Mucosa of rectum (tissue), 2 donors: ENCODE results near the gene MYH9.

Source experiments
- H3K27ac ChIP-seq, 2 donors: one replicate each; pipeline ENCODE4 v1.7.0; 2013; ENCODE audit warnings: inconsistent platforms in 2 of 2, low read depth in 2 of 2, low read length in 2 of 2
- H3K27me3 ChIP-seq, 2 donors: one replicate each; pipeline ENCODE4 v1.7.0; 2013; ENCODE audit warnings: low read length in 2 of 2; ENCODE audit not compliant: control insufficient read depth in 2 of 2, insufficient read depth in 2 of 2
- H3K36me3 ChIP-seq, 2 donors: one replicate each; pipeline ENCODE4 v1.7.0; 2013; ENCODE audit warnings: low read length in 2 of 2; ENCODE audit not compliant: control insufficient read depth in 2 of 2, insufficient read depth in 2 of 2
- H3K4me1 ChIP-seq, 2 donors: one replicate each; pipeline ENCODE4 v1.7.0; 2013; ENCODE audit warnings: low read length in 2 of 2, mild to moderate bottlenecking in 1 of 2; ENCODE audit not compliant: control insufficient read depth in 2 of 2, insufficient read depth in 2 of 2
- H3K4me3 ChIP-seq, 2 donors: one replicate each; pipeline ENCODE4 v1.7.0; 2013; ENCODE audit warnings: low read length in 2 of 2
- H3K9ac ChIP-seq, 2 donors: one replicate each; pipeline ENCODE4 v1.7.0; 2013; ENCODE audit warnings: low read length in 2 of 2, low read depth in 1 of 2, mild to moderate bottlenecking in 1 of 2
- H3K9me3 ChIP-seq, 2 donors: one replicate each; pipeline ENCODE4 v1.7.0; 2013; ENCODE audit warnings: low read length in 2 of 2; ENCODE audit not compliant: control insufficient read depth in 2 of 2
- donor health status: healthy.
- donor health status: Normal muscosa, but diverticular disease.

The MYH9 gene

DNA sequence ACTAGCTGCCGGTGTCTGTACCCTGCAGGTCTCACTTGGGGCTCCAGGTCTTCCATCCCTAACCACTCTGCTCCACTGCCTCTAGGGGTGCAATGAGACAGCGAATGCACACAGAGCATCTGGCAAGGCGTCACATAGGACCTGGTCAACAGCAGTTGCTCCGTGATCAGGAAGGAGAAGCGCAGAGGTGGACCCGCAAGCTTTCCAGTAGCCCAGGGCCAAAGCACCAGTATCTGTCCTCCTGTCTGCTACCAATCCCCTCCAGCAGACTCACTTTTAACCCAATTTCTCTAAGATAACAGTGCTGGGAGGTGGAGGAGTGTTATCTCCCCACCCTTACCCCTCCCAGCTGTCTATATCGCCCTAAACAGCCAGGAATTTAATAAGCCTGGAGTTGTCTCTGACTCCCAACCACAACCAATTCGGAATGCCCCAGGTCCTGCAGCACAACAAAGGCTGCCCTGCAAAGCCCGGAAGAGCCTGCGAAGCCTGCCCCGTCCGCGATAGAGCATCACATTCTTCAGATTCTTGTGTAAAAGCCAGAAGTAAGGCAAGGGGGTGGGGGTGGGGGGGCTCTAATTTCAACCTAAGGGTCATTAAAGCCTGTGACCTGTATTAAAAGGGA lies 19.3 kb downstream of the MYH9 start:
- Histone ChIP-seq H3K27ac (peak overlapping the region; percentile 95 to 97), H3K27me3 (no peaks in the 10 kb centered on the region), H3K9ac (peak overlapping the region; percentile 58 to 80), H3K4me3 (peak overlapping the region; percentile 37 to 68), H3K4me1 (peaks cover 90% of the 10 kb centered on the region in 2 donors), H3K9me3 (no peaks in the 10 kb centered on the region), H3K36me3 (peaks cover 0 to 15% of the 10 kb centered on the region in 2 donors)

DNA sequence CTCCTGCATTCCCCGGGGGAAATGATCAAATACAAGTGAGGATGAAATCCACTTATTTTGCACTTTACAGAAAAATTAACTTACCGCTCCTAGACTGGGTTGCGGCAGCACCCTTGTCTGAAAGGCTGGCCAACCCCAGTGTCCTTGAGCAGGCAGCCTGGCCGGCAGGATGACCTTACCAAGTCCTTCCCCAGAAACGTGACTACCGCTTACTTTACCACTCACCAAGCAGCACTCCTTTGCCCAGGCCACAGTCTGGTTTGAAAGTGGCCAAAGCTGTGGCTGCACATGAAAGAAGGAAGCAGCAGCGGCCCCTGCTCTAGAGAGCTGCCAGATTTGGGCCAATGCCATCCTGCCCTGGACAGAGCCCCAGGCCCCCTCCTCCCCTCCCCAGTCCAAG lies 20.3 kb downstream of the MYH9 start:
- peak overlapping the region; percentile 32 to 52 for H3K27ac ChIP-seq
- H3K27me3 ChIP-seq: no peaks in the 10 kb centered on the region
- no peak overlapping the region for H3K4me3 ChIP-seq
- peak overlapping the region; percentile 3 to 52 for H3K9ac ChIP-seq
- H3K9me3 ChIP-seq: no peaks in the 10 kb centered on the region
- H3K4me1 ChIP-seq: peaks cover 88 to 90% of the 10 kb centered on the region in 2 donors
- peaks cover 0 to 20% of the 10 kb centered on the region in 2 donors for H3K36me3 ChIP-seq

DNA sequence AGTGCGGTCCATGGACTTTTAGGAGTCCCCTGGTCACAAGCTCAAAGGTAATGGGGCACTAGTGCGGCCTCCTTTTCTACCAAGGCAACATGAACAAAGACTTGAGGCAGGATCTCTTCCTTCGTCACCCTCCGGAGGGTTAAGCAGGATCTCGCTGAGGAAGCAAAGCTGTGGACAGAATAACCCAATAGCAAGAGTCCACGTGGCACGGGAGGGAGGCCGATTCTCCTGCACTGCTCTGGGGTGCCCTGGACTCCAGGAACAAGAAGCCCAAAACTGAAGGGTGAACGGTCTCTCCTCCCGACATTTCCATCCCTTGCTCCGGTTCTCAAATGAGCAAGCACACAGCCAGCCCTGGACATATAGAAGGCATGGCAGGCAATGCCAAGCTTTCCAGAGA lies 20.7 kb downstream of the MYH9 start:
- Histone ChIP-seq H3K27me3 (no peaks in the 10 kb centered on the region), H3K9me3 (no peaks in the 10 kb centered on the region), H3K4me1 (peaks cover 87 to 90% of the 10 kb centered on the region in 2 donors), H3K4me3 (no peak overlapping the region), H3K27ac (peak overlapping the region; percentile 40 to 52), H3K36me3 (peaks cover 2 to 22% of the 10 kb centered on the region in 2 donors), H3K9ac (peak overlapping the region; percentile 3 to 52)

DNA sequence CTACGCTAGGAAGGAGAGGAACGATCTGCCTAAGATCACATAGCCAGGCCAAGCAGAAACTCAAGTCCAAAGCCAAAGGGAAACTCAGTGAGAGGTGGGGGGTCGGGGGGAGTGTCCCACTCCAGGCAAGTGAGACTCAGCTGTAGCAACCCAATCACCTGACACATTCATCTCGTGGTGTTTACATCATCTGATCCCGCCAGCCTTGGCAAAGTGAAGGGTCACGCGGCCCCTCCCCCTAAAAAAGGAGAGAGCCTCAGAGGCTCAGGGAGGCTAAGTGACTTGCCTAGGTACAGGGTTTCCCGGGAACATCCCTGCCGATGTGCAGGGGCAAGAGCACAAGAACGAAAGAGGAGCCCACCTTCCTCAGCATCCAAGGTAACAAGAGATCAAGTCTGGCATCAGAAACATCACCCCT lies 21.5 kb downstream of the MYH9 start:
- Histone ChIP-seq H3K4me3 (no peak overlapping the region), H3K27ac (peak overlapping the region; percentile 40 to 52), H3K9ac (peak overlapping the region in 1 of 2 donors; percentile 3), H3K27me3 (no peaks in the 10 kb centered on the region), H3K9me3 (no peaks in the 10 kb centered on the region), H3K4me1 (peaks cover 89% of the 10 kb centered on the region in 2 donors), H3K36me3 (peaks cover 3 to 22% of the 10 kb centered on the region in 2 donors)

DNA sequence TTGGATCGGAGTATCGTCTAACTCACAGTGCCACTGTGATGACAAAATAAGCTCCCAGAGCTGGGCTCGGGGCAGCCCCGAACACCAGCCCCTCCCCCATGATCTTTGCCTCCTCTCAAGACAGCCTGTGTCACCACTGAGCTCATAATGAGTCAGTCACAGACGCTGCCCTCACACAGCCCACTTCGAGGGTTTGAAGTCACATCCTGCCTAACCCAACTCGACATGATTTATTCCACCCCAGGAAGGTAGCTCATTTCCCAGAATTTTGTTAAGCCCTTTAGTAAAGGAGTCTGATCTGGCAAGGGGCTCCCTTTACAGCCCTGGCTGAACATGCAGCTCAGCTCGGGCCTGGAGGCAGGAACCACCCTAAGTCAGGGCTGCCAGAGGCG lies 22.8 kb downstream of the MYH9 start:
- no peaks in the 10 kb centered on the region for H3K9me3 ChIP-seq
- peaks cover 83 to 86% of the 10 kb centered on the region in 2 donors for H3K4me1 ChIP-seq
- H3K4me3 ChIP-seq: no peak overlapping the region
- peak overlapping the region in 1 of 2 donors; percentile 14 for H3K9ac ChIP-seq
- peak overlapping the region; percentile 71 to 77 for H3K27ac ChIP-seq
- peaks cover 3 to 24% of the 10 kb centered on the region in 2 donors for H3K36me3 ChIP-seq
- no peaks in the 10 kb centered on the region for H3K27me3 ChIP-seq

DNA sequence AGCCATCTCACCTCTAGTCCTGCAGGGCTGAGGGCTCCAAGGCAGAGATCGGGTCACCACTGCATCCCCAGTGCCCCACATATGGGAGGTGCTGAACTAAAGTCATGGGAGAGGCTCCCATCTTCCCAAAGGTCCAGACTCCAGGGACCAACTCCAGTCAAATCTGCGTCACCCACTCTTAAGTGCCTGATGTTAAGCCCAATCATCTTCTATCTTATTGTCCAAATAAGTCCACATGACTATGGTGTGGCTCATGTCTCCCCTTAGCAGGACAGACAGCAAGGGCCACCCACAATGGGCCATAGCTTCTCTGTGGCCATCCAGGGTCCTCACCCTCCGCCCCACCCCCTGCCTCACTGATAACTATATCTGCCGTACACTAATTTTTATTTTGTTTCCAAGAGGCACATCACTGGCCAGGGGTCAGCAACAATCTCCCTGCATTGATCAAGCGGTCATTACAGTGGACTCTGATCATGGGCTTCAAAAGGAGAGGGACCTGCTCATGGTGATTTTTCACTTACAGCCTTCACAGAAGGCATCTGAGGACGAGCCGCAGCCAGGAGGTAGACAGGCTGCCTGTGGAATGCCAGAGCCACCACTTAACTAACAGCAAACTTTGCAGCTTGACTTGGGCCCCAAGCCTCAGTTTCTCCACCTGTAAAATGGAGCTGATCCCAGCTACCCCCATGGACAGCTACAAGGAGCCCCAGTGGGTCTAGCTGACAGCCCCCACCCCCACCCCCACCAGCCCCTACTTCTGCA lies 23.3 kb downstream of the MYH9 start:
- Histone ChIP-seq H3K27me3 (no peaks in the 10 kb centered on the region), H3K4me3 (peak overlapping the region in 1 of 2 donors; percentile 41), H3K9ac (peak overlapping the region; percentile 17 to 38), H3K9me3 (no peaks in the 10 kb centered on the region), H3K36me3 (peaks cover 3 to 28% of the 10 kb centered on the region in 2 donors), H3K27ac (peak overlapping the region; percentile 71 to 77), H3K4me1 (peaks cover 81 to 85% of the 10 kb centered on the region in 2 donors)

DNA sequence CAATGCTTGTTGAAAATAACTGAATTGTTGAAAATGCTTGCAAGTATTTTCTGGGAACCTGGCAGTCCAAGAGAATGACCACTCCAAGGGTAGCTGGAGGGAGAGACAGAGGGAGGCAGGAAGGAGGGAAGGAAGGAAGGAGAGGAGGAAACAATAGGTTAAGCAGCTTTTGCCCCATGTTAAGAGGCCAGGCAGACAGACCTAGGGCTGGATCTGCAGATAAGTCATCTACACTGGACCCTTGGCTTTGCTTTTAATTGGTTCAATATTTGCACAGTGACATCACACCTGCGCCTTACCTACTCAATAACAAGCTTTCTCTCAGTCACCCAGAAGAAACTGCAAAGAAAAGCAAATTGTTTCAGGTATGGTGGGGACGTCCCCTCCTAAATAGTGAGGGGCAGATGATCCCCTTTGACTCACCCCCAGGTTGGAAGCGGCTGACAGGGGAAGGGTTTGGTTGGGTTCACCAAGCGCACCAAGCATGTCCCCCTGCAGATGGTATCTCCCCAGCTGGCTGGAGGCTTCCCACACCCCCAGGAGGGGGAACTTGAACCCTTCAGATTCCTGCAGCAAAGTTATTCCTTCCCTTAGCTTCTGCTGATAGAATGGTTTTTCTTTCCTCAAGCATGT lies 24.3 kb downstream of the MYH9 start:
- Histone ChIP-seq H3K4me3 (peak overlapping the region in 1 of 2 donors; percentile 41), H3K36me3 (peaks cover 3 to 34% of the 10 kb centered on the region in 2 donors), H3K4me1 (peaks cover 75 to 83% of the 10 kb centered on the region in 2 donors), H3K27me3 (no peaks in the 10 kb centered on the region), H3K9ac (peak overlapping the region; percentile 38 to 41), H3K9me3 (no peaks in the 10 kb centered on the region), H3K27ac (peak overlapping the region; percentile 71 to 77)

DNA sequence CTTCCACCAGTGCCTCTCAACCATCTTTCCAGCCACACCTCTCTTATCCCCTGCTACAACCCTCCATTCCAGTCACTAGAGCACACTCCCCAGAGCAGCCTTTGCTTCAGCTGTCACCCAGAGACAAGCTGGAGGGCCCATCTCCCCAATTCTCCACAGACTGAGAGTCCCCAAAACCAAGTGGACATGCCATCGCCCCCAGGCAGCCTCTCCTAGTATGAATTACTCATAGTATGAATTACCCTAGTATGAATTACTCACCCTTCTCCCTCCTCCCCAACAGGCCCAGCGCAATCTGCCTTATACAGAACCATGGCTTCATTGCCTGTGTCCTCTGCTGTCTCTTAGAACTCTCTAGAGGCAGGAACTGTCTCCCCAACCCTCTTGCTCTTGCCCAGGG lies 24.8 kb downstream of the MYH9 start:
- H3K27me3 ChIP-seq: no peaks in the 10 kb centered on the region
- peak overlapping the region in 1 of 2 donors; percentile 38 for H3K9ac ChIP-seq
- peak overlapping the region in 1 of 2 donors; percentile 26 for H3K4me3 ChIP-seq
- H3K9me3 ChIP-seq: no peaks in the 10 kb centered on the region
- peaks cover 71 to 78% of the 10 kb centered on the region in 2 donors for H3K4me1 ChIP-seq
- H3K27ac ChIP-seq: peak overlapping the region; percentile 71 to 77
- H3K36me3 ChIP-seq: peaks cover 3 to 34% of the 10 kb centered on the region in 2 donors

DNA sequence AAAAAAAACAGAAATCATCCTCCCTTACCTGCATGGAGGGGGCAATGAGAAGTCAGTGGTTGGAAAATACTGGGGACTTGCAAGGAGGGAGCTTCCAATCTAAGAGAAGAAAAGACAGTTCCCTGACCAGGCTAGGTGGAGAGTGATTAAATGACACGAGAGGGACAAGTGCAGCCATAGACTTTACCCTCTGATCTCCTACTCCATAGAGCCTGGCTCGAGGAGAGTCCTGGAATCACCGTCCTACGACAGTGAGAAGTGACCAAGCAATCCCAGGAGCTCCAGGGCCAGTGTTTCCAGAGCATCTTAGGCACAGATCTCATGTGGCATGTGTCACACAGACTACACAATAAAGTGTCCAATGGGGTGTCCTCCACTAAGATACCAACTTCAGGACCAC lies 25.7 kb downstream of the MYH9 start:
- H3K36me3 ChIP-seq: peaks cover 3 to 32% of the 10 kb centered on the region in 2 donors
- peaks cover 66 to 77% of the 10 kb centered on the region in 2 donors for H3K4me1 ChIP-seq
- H3K9me3 ChIP-seq: no peaks in the 10 kb centered on the region
- H3K27ac ChIP-seq: peak overlapping the region; percentile 40 to 71
- no peaks in the 10 kb centered on the region for H3K27me3 ChIP-seq
- no peak overlapping the region for H3K4me3 ChIP-seq
- peak overlapping the region in 1 of 2 donors; percentile 1 for H3K9ac ChIP-seq
